ENCODE results near the gene MUC20. TPM values are rescaled to one million over a fixed set of nuclear protein-coding genes. Genes with fewer than 3 reads are reported as not detected.
"Not testable (repeated sequence)": the region's sequence is repeated elsewhere in the genome, so short reads cannot be mapped to it uniquely, and the experiment has no call there.

MUC20 gene, protein sequence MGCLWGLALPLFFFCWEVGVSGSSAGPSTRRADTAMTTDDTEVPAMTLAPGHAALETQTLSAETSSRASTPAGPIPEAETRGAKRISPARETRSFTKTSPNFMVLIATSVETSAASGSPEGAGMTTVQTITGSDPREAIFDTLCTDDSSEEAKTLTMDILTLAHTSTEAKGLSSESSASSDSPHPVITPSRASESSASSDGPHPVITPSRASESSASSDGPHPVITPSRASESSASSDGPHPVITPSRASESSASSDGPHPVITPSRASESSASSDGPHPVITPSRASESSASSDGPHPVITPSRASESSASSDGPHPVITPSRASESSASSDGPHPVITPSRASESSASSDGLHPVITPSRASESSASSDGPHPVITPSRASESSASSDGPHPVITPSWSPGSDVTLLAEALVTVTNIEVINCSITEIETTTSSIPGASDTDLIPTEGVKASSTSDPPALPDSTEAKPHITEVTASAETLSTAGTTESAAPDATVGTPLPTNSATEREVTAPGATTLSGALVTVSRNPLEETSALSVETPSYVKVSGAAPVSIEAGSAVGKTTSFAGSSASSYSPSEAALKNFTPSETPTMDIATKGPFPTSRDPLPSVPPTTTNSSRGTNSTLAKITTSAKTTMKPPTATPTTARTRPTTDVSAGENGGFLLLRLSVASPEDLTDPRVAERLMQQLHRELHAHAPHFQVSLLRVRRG
- total RNA-seq = 10 to 100 TPM in 4 of 6 experiments, 1 to 10 TPM in 2; 1.9 to 40.7 (median 22.6) TPM
- long read RNA-seq, partial matches to known transcripts = 0 of 1 reads
- long read RNA-seq, other reads (novel, unspliced or antisense) = 0 of 1 reads

DNA sequence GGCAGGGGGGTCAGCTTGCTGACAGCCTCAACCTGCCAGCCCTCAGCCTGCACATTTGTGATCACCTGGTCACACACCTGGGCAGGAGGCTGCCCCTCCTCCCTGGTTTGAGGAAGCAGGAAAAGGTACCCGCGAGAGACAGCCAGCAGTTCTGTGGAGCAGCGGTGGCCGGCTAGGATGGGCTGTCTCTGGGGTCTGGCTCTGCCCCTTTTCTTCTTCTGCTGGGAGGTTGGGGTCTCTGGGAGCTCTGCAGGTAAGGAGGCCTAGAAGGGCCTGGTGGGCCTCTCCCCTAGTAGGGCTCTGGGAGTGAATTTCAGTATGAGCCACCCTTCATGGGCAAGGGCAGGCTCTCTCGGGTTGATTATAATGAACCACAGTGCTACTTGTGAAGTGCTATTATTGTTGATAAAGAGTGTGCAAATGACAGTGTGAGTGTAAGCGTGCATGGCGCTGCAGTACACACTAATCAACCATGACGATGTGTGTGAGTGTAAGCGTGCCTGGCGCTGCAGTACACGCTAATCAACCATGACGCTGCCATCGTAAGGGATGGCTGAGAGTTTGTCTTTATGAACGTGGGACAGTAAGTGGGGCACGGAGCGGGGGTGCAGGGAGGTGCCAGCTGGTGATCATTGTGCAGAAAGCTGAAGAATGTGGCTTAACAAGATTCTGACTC, at the start of gene MUC20:
Gene MUC20 (plus strand): TSS at position 148 of the 676 bp plus-strand sequence. CDS start 30 bp downstream, at position 178.
- H3K4me3 ChIP-seq; intact Hi-C loops (cut with DNase I): not testable (repeated sequence)

DNA sequence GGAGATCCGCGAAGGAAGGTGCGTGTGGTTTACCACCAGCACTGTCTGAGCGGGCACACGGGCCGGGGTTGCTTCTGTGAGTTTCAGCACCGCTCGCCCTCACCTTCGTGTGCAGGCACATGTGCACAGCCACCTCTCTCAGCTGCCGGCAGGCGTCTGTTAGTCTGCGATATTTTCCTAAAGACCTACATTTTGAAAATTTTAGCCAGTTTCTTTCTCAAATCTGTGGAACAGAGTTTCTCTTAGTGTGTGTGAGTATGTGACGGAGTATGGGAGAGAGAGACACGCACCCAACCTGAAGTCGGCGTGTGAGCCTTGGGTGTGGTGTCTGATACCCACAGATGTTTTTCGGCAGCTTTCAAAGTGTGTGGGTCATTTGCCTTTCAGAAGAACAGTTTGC, 49.5 kb upstream of the MUC20 start:
- peak in 1 of 4 donors; percentile 4 for ATAC-seq
- peaks cover 5 to 53% (median 19%) of the 10 kb centered on the region in 4 donors for H3K36me3 ChIP-seq
- H3K9me3 ChIP-seq; H3K27ac ChIP-seq; intact Hi-C loops (cut with DNase I); H3K27me3 ChIP-seq; H3K4me3 ChIP-seq; H3K4me1 ChIP-seq; DNase-seq: not testable (repeated sequence)
- 79% methylated on average over 5 of the region's 17 CpGs for WGBS (ENCODE audit: insufficient coverage, low coverage, low lambda C conversion rate, missing lambda C conversion rate)

More for the DNA sequence above, at the start of gene MUC20:
- WGBS (ENCODE audit: insufficient coverage, low coverage, low lambda C conversion rate, missing lambda C conversion rate) = 80% methylated on average over 4 of the region's 16 CpGs
- H3K9me3 ChIP-seq, ATAC-seq, H3K27me3 ChIP-seq, H3K36me3 ChIP-seq: not testable (repeated sequence)
- peak within 1 kb of the TSS in 2 of 3 donors; percentile 26 to 47 for H3K27ac ChIP-seq
- DNase-seq = peak in 1 of 3 donors; percentile 66
- peaks cover 0 to 14% (median 4%) of the 10 kb centered on the region in 4 donors for H3K4me1 ChIP-seq

DNA sequence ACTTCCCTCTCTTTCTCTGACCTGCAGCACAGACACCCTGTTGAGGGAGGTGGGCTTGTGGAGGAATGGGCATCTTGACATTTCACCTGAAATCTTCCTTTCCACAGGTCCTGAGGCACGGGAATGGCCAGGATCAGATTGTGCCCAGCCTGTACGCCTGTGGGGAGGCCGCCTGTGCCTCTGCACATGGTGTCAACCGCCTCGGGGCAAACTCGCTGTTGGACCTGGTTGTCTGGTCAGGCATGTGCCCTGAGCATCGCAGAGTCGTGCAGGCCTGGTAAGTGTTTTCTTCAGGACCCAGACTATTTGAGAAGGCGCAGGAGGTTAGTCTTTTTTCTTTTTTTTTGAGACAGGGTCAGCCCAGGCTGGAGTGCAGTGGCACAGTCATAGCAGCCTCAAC, 47.1 kb upstream of the MUC20 start:
- H3K36me3 ChIP-seq = peaks cover 5 to 63% (median 17%) of the 10 kb centered on the region in 4 donors
- H3K4me3 ChIP-seq; H3K9me3 ChIP-seq; H3K27me3 ChIP-seq; ATAC-seq; H3K4me1 ChIP-seq; H3K27ac ChIP-seq; DNase-seq; intact Hi-C loops (cut with DNase I): not testable (repeated sequence)
- WGBS (ENCODE audit: insufficient coverage, low coverage, low lambda C conversion rate, missing lambda C conversion rate) = 100% methylated on average over 3 of the region's 9 CpGs

DNA sequence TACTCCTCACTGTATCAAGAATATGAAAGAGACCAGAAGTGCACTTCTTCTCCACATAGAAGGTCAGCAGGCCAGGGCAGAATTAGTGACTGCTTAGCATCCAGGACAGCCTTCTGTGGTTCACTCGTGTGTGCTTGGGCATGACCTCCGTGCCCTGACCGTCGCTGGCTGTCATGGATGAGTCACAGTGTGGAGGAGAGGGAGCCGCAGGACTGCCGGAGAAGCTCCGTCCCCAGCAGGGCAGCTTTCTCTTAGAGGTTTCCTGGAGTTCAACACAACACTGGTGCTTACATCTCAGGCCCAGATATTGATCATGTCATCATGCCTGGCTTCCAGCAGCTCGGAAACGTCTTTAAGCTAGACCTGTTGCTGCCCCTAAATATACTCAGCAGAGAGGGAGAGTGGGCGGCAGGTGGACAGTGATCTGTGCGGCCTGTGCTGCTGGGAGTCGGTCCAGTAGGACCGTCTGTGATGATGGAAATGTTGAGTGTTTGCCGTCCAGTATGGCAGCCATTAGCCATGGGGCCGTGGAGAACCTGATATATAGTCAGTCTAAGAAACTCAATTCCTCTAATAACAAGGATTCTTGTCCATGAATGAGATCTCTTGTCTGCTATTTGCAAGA, 42.3 kb upstream of the MUC20 start:
- H3K4me1 ChIP-seq; intact Hi-C loops (cut with DNase I); ATAC-seq; DNase-seq; H3K27ac ChIP-seq; H3K27me3 ChIP-seq; H3K4me3 ChIP-seq; H3K9me3 ChIP-seq: not testable (repeated sequence)
- H3K36me3 ChIP-seq = peaks cover 5 to 59% (median 15%) of the 10 kb centered on the region in 4 donors
- WGBS (ENCODE audit: insufficient coverage, low coverage, low lambda C conversion rate, missing lambda C conversion rate) = 81% methylated on average over 12 of the region's 15 CpGs

DNA sequence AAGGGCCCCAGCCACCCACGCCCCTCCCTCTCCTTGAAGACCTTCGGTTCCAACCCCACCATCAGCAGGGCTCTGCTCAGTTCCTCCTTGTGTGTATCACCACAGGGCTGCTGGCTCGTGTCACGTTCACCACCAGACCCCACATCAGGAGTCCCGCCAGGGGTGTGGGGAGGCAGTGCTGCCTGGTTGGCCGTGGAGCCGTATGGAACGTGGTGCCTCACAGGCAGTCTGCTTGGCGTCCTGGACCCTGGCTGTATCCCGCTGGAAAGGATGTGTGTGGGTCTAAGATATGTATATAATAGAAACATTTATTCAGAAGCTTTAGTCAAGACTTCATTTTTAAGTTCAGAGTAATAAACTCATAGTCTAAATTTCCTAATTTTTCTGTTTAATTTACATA, 40.1 kb upstream of the MUC20 start:
- H3K27me3 ChIP-seq; H3K4me1 ChIP-seq; DNase-seq; H3K4me3 ChIP-seq; H3K27ac ChIP-seq; H3K9me3 ChIP-seq; intact Hi-C loops (cut with DNase I): not testable (repeated sequence)
- ATAC-seq = peak in 1 of 4 donors; percentile 2
- peaks cover 8 to 53% (median 15%) of the 10 kb centered on the region in 4 donors for H3K36me3 ChIP-seq
- 89% methylated on average over 6 of the region's 10 CpGs for WGBS (ENCODE audit: insufficient coverage, low coverage, low lambda C conversion rate, missing lambda C conversion rate)

DNA sequence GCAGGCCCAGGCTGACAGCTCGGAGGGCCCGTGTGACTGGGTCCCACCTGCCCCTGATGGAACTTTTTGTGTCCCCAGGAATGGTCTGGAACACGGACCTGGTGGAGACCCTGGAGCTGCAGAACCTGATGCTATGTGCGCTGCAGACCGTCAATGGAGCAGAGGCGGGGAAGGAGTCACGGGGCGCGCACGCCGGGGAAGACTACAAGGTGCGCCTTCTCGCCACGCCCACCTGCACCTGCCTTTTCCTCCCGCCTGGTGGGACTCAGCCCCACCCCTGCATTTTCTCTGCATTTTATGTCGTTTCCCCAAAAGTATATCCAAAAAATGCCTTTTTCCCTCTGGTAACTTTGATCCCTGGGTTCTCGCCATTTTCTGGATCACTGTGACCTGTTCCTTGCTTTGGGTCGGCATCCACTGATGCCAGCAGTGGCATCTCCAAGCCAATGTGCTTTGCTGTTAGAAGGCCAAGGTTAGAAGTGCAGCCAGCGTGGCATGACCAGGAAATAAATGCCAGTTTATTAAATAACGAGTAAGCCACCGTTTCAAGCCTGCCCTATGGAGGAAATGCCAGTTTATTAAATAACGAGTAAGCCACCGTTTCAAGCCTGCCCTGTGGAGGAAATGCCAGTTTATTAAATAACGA, 39.2 kb upstream of the MUC20 start:
- H3K4me1 ChIP-seq; H3K27ac ChIP-seq; H3K27me3 ChIP-seq; intact Hi-C loops (cut with DNase I); H3K4me3 ChIP-seq; DNase-seq; H3K9me3 ChIP-seq: not testable (repeated sequence)
- peak; percentile 35 to 59 (median 48) for ATAC-seq
- H3K36me3 ChIP-seq = peaks cover 8 to 58% (median 14%) of the 10 kb centered on the region in 4 donors
- 67% methylated on average over 5 of the region's 24 CpGs for WGBS (ENCODE audit: insufficient coverage, low coverage, low lambda C conversion rate, missing lambda C conversion rate)

DNA sequence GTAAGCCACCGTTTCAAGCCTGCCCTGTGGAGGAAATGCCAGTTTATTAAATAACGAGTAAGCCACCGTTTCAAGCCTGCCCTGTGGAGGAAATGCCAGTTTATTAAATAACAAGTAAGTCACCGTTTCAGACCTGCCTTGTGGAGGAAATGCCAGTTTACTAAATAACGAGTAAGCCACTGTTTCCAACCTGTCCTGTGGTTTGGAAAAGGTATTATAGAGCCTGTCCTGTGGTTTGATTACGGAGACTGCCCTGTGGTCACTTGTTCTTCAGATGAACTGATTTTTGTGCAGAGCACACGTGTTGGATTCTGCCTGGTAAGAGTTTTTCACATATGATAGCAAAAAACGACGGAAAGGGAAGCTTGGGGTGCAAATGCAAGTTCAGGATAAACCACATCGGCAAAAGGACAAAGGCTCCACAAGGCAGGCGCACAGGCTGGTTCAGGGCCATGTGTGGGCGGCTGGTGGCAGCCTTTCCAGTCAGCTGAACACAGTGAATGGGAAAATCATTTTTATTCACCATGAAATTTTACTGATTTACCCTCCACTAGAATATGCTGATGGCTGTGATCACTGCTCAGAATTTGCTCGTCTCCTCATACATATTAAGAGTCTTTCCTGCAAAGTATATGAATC, 38.6 kb upstream of the MUC20 start:
- WGBS (ENCODE audit: insufficient coverage, low coverage, low lambda C conversion rate, missing lambda C conversion rate) = 76% methylated on average over 10 of the region's 13 CpGs
- DNase-seq; H3K4me3 ChIP-seq; H3K4me1 ChIP-seq; H3K27me3 ChIP-seq; intact Hi-C loops (cut with DNase I); H3K9me3 ChIP-seq: not testable (repeated sequence)
- peak overlapping the region in 1 of 3 donors; percentile 53 for H3K27ac ChIP-seq
- peaks cover 8 to 52% (median 14%) of the 10 kb centered on the region in 4 donors for H3K36me3 ChIP-seq
- peak; percentile 40 to 51 (median 46) for ATAC-seq

DNA sequence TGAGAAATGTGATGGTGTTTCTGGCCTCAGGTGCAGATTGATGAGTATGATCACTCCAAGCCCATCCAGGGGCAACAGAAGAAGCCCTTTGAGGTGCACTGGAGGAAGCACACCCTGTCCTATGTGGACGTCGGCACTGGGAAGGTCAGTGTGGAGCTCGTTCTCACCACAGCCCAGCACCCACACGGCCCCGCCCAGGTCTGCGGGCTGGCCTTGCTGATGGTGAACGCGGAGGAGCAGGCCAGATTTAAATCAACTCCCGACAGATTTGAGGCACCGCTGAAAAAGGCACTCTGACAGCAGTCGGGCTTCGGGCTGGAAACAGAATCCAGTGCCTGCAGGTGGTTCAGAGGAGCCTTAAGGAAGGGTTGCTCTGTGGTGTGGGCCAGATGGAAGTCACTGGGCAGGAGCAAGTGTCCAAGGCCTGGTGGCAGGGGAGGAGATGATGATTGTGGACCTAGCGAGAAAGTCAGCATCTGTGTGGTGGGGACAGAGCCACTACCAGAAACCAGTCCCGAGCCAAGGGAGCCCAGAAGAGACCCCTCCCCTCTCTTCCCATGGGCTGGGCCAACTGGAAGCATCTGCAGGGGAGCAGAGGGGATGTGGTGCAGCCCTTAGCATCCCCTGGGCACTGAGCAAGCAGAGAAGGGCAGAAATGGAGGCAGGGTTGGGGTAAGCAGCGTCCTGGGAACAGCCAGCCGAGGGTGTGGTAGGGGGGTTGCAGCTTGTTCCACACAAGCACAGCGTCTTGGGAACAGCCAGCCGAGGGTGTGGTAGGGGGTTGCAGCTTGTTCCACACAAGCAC, 36.9 kb upstream of the MUC20 start:
- H3K36me3 ChIP-seq = peaks cover 8 to 41% (median 11%) of the 10 kb centered on the region in 4 donors
- peak overlapping the region in 1 of 3 donors; percentile 63 for H3K27ac ChIP-seq
- H3K4me1 ChIP-seq; H3K27me3 ChIP-seq; intact Hi-C loops (cut with DNase I); H3K9me3 ChIP-seq; H3K4me3 ChIP-seq; DNase-seq: not testable (repeated sequence)
- peak in 3 of 4 donors; percentile 0 to 17 (median 12) for ATAC-seq
- WGBS (ENCODE audit: insufficient coverage, low coverage, low lambda C conversion rate, missing lambda C conversion rate) = 94% methylated on average over 15 of the region's 18 CpGs

All from right lobe of liver (tissue), 6 donors.